Ramos (cell line): Measurements from ENCODE around the gene RABGAP1.

ENCODE experiments used
- in situ Hi-C: fragments of 300-500 bp; cut with MboI; formaldehyde crosslinking; loops from one replicate; pipeline ENCODE4 v1.14.3; 2022; ENCODE audit warnings: low sequenced_read_pairs; ENCODE audit not compliant: unreplicated experiment

The RABGAP1 gene

GRCh38 chr9:123040801-123041200, 100.0 kb downstream of the RABGAP1 start:
- in situ Hi-C loops = no loop called here

- in situ Hi-C loops = no loop called here
Measured at GRCh38 chr9:123041489-123041888, 100.7 kb downstream of the RABGAP1 start.

GRCh38 chr9:123043081-123043939, 102.5 kb downstream of the RABGAP1 start:
- in situ Hi-C loops = no loop called here

- in situ Hi-C loops = no loop called here
Measured at GRCh38 chr9:123044586-123044985, 103.8 kb downstream of the RABGAP1 start.

GRCh38 chr9:123046406-123047195, 105.8 kb downstream of the RABGAP1 start:
- in situ Hi-C loops = no loop called here

- in situ Hi-C loops = no loop called here
Measured at GRCh38 chr9:123048748-123049147, 107.9 kb downstream of the RABGAP1 start.

- in situ Hi-C loops = no loop called here
Measured at GRCh38 chr9:123049589-123050222, 108.9 kb downstream of the RABGAP1 start.

- in situ Hi-C loops = no loop called here
Measured at GRCh38 chr9:123053046-123053445, 112.2 kb downstream of the RABGAP1 start.

- in situ Hi-C loops = no loop called here
Measured at GRCh38 chr9:123053711-123054110, 112.9 kb downstream of the RABGAP1 start.

- in situ Hi-C loops = no loop called here
Measured at GRCh38 chr9:123058834-123059233, 118.0 kb downstream of the RABGAP1 start.

GRCh38 chr9:123059472-123060220, 118.8 kb downstream of the RABGAP1 start:
- in situ Hi-C loops = no loop called here

- in situ Hi-C loops = no loop called here
Measured at GRCh38 chr9:123061216-123061615, 120.4 kb downstream of the RABGAP1 start.

GRCh38 chr9:123062351-123063176, 121.7 kb downstream of the RABGAP1 start:
- in situ Hi-C loops = no loop called here

GRCh38 chr9:123063177-123063598, 122.4 kb downstream of the RABGAP1 start:
- in situ Hi-C loops = no loop called here

GRCh38 chr9:123063896-123064295, 123.1 kb downstream of the RABGAP1 start:
- in situ Hi-C loops = no loop called here

- in situ Hi-C loops = no loop called here
Measured at GRCh38 chr9:123064716-123065115, 123.9 kb downstream of the RABGAP1 start.

GRCh38 chr9:123065196-123065595, 124.4 kb downstream of the RABGAP1 start:
- in situ Hi-C loops = no loop called here

GRCh38 chr9:123067136-123067535, 126.3 kb downstream of the RABGAP1 start:
- in situ Hi-C loops = no loop called here

- in situ Hi-C loops = no loop called here
Measured at GRCh38 chr9:123069010-123069481, 128.2 kb downstream of the RABGAP1 start.
